Measurements from ENCODE around the gene RHOU. TPM values are rescaled to one million over a fixed set of nuclear protein-coding genes. Genes with fewer than 3 reads are reported as not detected.

The RHOU gene
- total and polyA plus RNA-seq, 2 experiments from 2014 or later: 0.95 to 4.4 TPM

DNA sequence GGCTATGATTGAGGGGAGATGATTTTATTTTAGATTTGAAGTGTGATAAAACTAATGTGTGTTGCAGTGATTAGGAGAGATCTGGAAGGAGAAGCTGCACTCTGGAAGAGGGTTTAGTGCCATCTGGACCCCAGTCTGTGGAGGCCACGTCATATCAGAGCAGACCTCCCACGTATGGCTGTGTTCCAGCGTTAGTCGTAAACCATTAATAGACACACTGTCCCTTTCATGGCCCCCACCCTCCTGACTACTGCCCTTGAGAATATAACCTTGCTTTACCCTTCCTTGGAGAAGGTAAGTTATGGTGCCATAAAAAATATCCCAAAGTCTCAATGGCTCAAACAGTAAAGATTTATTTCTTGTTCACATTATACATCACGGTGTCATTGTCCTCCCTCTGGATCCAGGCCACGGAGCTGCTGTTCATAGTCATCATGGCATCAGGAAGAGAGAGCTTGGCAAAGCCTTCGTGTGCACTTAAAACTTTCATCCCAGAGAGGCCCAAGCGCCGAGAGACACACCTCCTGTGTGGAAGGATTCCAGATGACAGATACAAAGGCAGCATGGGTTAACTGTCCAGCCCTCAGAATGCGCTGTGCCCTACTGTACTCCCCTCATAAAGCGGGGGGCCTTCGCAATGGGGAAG lies 33.2 kb downstream of the RHOU start (continued):
- no peak for TF ChIP-seq ZNF114 (CRISPR knock-in tag; IDR thresholded peaks at IDR 0.05)

DNA sequence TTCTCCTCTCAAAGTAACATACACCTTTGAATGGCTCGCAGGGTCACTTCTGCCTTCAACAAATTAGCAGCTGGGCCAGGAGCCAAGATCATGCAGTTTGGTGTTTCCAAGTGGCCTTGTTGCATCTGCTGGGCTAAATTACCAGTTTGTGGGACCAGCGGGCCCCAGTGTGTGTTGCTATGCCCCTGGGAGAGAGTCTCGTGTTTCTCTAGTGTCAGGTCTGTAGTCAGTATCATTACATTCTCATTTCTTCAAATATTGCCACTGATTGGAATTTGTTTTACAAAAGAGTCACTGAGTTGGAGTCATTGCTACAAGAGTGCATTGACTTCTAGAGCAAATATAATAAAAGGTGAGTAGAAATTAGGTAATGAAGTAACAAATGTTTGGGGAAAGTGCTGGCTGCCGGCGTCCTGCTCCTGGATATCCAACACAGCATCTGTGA lies 35.5 kb downstream of the RHOU start:
- H3K27me3 ChIP-seq (ENCODE audit: insufficient read depth): no peaks in the 10 kb centered on the region
- H2AFZ ChIP-seq: no peak overlapping the region
- no peaks in the 10 kb centered on the region for H3K9me2 ChIP-seq (ENCODE audit: insufficient read depth)
- H3K9me3 Mint-ChIP-seq: peaks cover 5% of the 10 kb centered on the region; the same call in 2 of the 3 replicates
- H3K4me3 ChIP-seq: no peak overlapping the region
- no peaks in the 10 kb centered on the region for H3K27me3 Mint-ChIP-seq (ENCODE audit: insufficient read depth, low read depth, poor library complexity)
- H3K79me2 ChIP-seq (replicated peaks; ENCODE audit: insufficient read depth): no peaks in the 10 kb centered on the region
- H3K36me3 Mint-ChIP-seq (ENCODE audit: low read depth): no peaks in the 10 kb centered on the region
- ATAC-seq (no peak), DNase-seq (ENCODE audit: low spot score) (no peak)
- H3K36me3 ChIP-seq (ENCODE audit: insufficient read depth): no peaks in the 10 kb centered on the region
- H3K4me2 ChIP-seq: no peak overlapping the region
- no peaks in the 10 kb centered on the region; the same call in 2 of the 3 replicates for H3K4me1 Mint-ChIP-seq
- no peaks in the 10 kb centered on the region for H4K20me1 ChIP-seq (replicated peaks; ENCODE audit: insufficient read depth)
- no peaks in the 10 kb centered on the region for H3F3A ChIP-seq (replicated peaks; ENCODE audit: low read depth)
- H3K4me3 Mint-ChIP-seq: no peak overlapping the region
- no peak overlapping the region for H3K27ac ChIP-seq (ENCODE audit: low read depth)
- no peak overlapping the region for H3K27ac Mint-ChIP-seq
- no peak for TF ChIP-seq ZNF331 (CRISPR knock-in tag; IDR thresholded peaks at IDR 0.05; ENCODE audit: low read depth)
- TF ChIP-seq, protein P1, sequence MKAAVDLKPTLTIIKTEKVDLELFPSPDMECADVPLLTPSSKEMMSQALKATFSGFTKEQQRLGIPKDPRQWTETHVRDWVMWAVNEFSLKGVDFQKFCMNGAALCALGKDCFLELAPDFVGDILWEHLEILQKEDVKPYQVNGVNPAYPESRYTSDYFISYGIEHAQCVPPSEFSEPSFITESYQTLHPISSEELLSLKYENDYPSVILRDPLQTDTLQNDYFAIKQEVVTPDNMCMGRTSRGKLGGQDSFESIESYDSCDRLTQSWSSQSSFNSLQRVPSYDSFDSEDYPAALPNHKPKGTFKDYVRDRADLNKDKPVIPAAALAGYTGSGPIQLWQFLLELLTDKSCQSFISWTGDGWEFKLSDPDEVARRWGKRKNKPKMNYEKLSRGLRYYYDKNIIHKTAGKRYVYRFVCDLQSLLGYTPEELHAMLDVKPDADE (IDR thresholded peaks at IDR 0.05): no peak
- no peak for TF ChIP-seq EZH2 (IDR thresholded peaks at IDR 0.05; ENCODE audit: low read depth, unreplicated experiment)
- no peak for TF ChIP-seq NANOG (IDR thresholded peaks at IDR 0.05; ENCODE audit: borderline replicate concordance)
- TF ChIP-seq, protein P2, sequence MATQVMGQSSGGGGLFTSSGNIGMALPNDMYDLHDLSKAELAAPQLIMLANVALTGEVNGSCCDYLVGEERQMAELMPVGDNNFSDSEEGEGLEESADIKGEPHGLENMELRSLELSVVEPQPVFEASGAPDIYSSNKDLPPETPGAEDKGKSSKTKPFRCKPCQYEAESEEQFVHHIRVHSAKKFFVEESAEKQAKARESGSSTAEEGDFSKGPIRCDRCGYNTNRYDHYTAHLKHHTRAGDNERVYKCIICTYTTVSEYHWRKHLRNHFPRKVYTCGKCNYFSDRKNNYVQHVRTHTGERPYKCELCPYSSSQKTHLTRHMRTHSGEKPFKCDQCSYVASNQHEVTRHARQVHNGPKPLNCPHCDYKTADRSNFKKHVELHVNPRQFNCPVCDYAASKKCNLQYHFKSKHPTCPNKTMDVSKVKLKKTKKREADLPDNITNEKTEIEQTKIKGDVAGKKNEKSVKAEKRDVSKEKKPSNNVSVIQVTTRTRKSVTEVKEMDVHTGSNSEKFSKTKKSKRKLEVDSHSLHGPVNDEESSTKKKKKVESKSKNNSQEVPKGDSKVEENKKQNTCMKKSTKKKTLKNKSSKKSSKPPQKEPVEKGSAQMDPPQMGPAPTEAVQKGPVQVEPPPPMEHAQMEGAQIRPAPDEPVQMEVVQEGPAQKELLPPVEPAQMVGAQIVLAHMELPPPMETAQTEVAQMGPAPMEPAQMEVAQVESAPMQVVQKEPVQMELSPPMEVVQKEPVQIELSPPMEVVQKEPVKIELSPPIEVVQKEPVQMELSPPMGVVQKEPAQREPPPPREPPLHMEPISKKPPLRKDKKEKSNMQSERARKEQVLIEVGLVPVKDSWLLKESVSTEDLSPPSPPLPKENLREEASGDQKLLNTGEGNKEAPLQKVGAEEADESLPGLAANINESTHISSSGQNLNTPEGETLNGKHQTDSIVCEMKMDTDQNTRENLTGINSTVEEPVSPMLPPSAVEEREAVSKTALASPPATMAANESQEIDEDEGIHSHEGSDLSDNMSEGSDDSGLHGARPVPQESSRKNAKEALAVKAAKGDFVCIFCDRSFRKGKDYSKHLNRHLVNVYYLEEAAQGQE (IDR thresholded peaks at IDR 0.05; ENCODE audit: unreplicated experiment): no peak
- no peak for TF ChIP-seq ZNF114 (CRISPR knock-in tag; IDR thresholded peaks at IDR 0.05)
- no peak for TF ChIP-seq CREB1 (CRISPR knock-in tag; IDR thresholded peaks at IDR 0.05; ENCODE audit: low read depth)
- no peak for TF ChIP-seq STAT1 (IDR thresholded peaks at IDR 0.05; ENCODE audit: unreplicated experiment)
- H3K4me1 ChIP-seq (ENCODE audit: insufficient read depth): no peaks in the 10 kb centered on the region
